Measurements from ENCODE around the gene RPLP1.

RPLP1 gene

DNA sequence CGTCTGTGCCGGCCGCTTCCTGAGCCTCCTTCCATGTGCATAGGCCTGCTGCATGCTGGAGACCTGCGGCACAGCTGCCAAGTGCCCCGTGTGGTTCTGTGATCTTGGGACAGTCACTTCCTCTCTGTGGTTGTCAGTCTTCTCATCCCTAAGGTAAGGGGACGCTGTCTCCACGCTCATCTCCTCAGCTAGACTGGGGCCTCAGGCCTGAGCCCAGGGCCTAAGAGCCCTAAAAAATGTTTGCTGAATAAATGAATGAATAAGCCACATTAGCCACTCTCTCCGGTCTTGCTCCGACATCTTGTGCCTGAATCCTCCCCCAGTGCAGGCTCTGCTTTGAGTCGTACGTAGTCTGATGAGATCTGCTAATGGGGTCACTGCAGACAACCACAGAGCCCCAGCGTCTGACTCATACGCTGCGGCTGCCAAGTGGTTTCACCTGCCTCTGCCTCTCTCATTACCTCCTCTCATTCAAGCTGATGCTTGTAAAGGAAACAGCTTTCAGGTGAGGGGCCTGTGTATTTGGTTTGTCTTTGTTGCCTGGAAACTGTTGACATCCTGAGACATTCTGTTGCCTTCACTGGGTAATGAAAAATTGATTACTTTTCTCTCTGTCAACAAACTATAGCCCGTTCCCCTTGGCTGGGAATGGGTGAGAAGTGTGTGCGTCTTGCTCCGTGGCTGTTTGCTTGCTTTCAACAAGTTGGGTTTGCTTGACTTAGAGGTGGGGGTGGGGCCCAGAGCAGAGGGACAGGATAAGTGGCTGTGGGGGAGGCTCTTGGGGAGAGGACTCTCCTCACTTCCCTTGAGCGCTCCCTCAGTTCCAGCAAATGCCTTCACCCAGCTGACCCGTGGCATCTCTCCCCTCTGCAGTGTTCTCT is 15.9 kb downstream of the RPLP1 start:
- TF ChIP-seq EP300 (IDR thresholded peaks at IDR 0.05; ENCODE audit: borderline replicate concordance) (no peak), EGR1 (IDR thresholded peaks at IDR 0.05) (no peak), CEBPB (IDR thresholded peaks at IDR 0.05) (no peak), YY1 (IDR thresholded peaks at IDR 0.05; ENCODE audit: low read depth) (no peak), CREB1 (IDR thresholded peaks at IDR 0.05; ENCODE audit: low read depth) (no peak), TEAD4 (IDR thresholded peaks at IDR 0.05) (no peak), TAF1 (IDR thresholded peaks at IDR 0.05; ENCODE audit: low read depth) (no peak), ZBTB7A (IDR thresholded peaks at IDR 0.05; ENCODE audit: low read depth) (no peak), TCF12 (IDR thresholded peaks at IDR 0.05; ENCODE audit: low read depth) (no peak), NFIC (IDR thresholded peaks at IDR 0.05) (no peak), RAD21 (IDR thresholded peaks at IDR 0.05; ENCODE audit: low read depth) (no peak), FOXM1 (IDR thresholded peaks at IDR 0.05; ENCODE audit: borderline replicate concordance, low read depth) (no peak)
- TF ChIP-seq, protein P1, sequence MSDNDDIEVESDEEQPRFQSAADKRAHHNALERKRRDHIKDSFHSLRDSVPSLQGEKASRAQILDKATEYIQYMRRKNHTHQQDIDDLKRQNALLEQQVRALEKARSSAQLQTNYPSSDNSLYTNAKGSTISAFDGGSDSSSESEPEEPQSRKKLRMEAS (IDR thresholded peaks at IDR 0.05), result no peak

DNA sequence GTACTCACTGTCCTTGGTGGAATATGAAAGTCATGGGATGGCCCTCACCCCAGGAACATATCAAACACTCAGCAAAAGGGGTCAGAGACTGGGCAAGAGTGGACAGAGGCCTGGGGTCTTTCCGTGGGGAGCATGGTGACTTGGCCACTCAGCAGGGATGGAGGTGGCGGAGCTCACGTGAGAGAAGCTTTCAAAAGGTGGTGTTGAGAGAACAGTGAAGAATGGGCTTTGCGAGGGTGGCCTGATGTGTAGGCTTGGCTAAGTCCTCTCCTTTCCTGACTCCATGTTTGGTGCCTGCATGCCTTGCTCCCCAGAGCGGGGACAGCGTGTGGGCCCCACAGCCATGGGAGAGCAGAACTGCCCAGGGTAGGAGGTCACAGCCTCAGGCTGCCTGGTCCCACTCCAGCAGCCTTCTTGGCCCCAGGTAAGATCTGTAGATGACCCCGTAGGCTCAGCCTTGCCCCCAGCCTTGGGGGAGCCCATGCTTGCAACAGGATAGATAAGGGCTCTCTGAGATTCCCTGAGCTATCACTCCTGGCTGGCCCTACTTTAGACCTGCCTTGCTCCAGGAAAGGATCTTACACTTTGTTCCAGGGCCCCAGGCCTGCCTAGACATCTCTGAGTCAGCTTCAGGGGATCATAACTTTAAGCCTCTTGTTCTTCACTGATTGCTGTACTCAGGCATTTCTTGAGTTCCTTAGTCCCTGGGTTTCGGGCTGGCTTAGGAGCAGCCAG is 17.0 kb downstream of the RPLP1 start:
- TF ChIP-seq NFIC (IDR thresholded peaks at IDR 0.05), result no peak
- no peak for TF ChIP-seq YY1 (IDR thresholded peaks at IDR 0.05; ENCODE audit: low read depth)
- no peak for TF ChIP-seq EP300 (IDR thresholded peaks at IDR 0.05; ENCODE audit: borderline replicate concordance)
- TF ChIP-seq, protein P2, sequence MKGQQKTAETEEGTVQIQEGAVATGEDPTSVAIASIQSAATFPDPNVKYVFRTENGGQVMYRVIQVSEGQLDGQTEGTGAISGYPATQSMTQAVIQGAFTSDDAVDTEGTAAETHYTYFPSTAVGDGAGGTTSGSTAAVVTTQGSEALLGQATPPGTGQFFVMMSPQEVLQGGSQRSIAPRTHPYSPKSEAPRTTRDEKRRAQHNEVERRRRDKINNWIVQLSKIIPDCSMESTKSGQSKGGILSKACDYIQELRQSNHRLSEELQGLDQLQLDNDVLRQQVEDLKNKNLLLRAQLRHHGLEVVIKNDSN (IDR thresholded peaks at IDR 0.05), result no peak

DNA sequence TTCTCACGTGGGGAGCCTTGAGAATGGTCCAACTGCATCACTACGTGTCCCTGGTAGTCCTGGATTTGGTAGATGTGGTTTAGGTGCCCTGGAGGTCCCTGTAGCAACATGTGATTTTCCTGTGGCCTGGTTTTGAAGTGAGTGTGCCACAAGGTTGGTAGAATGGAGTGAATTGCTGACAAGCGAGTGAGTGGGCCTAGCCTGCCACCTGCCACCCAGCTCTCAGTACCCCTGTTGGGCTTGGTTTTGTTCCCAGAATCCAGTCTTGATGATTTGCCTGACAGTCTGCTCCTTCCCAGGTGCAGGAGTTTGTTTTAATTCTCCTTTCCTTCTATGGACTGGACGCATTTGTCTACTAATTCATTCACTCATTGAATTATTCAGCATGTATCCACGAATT is 19.4 kb downstream of the RPLP1 start:
- no peak for TF ChIP-seq TAF1 (IDR thresholded peaks at IDR 0.05; ENCODE audit: low read depth)
- no peak for TF ChIP-seq ZBTB7A (IDR thresholded peaks at IDR 0.05; ENCODE audit: low read depth)
- no peak for TF ChIP-seq TEAD4 (IDR thresholded peaks at IDR 0.05)
- no peak for TF ChIP-seq EP300 (IDR thresholded peaks at IDR 0.05; ENCODE audit: borderline replicate concordance)
- no peak for TF ChIP-seq EGR1 (IDR thresholded peaks at IDR 0.05)
- TF ChIP-seq NFIC (IDR thresholded peaks at IDR 0.05), result no peak
- TF ChIP-seq YY1 (IDR thresholded peaks at IDR 0.05; ENCODE audit: low read depth), result no peak
- TF ChIP-seq, protein P3, sequence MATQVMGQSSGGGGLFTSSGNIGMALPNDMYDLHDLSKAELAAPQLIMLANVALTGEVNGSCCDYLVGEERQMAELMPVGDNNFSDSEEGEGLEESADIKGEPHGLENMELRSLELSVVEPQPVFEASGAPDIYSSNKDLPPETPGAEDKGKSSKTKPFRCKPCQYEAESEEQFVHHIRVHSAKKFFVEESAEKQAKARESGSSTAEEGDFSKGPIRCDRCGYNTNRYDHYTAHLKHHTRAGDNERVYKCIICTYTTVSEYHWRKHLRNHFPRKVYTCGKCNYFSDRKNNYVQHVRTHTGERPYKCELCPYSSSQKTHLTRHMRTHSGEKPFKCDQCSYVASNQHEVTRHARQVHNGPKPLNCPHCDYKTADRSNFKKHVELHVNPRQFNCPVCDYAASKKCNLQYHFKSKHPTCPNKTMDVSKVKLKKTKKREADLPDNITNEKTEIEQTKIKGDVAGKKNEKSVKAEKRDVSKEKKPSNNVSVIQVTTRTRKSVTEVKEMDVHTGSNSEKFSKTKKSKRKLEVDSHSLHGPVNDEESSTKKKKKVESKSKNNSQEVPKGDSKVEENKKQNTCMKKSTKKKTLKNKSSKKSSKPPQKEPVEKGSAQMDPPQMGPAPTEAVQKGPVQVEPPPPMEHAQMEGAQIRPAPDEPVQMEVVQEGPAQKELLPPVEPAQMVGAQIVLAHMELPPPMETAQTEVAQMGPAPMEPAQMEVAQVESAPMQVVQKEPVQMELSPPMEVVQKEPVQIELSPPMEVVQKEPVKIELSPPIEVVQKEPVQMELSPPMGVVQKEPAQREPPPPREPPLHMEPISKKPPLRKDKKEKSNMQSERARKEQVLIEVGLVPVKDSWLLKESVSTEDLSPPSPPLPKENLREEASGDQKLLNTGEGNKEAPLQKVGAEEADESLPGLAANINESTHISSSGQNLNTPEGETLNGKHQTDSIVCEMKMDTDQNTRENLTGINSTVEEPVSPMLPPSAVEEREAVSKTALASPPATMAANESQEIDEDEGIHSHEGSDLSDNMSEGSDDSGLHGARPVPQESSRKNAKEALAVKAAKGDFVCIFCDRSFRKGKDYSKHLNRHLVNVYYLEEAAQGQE (IDR thresholded peaks at IDR 0.05; ENCODE audit: low read depth), result no peak

DNA sequence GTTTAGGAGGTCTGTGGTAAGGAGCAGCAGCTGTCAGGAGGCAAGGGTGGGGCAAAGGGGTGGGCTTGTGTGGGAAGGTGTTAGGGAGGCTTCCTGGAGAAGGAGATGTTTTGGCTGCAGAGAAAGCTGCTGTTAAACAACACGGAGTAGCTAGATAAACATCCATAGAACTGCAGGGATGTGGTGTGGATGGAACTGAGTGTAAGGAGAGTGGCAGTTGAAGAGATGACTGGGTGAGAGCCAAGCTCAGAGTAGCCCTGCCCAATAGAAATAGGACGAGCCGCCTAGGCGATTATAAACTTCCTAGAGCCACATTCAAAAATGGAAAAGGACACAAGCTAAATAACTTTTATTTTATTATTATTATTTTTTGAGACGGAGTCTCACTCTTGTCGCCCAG is 19.9 kb downstream of the RPLP1 start:
- TF ChIP-seq, protein P2 (IDR thresholded peaks at IDR 0.05), result no peak
- TF ChIP-seq CEBPB (IDR thresholded peaks at IDR 0.05) (no peak), RAD21 (IDR thresholded peaks at IDR 0.05; ENCODE audit: low read depth) (no peak), EP300 (IDR thresholded peaks at IDR 0.05; ENCODE audit: borderline replicate concordance) (no peak), TEAD4 (IDR thresholded peaks at IDR 0.05) (no peak), TAF1 (IDR thresholded peaks at IDR 0.05; ENCODE audit: low read depth) (no peak), CREB1 (IDR thresholded peaks at IDR 0.05; ENCODE audit: low read depth) (no peak), EGR1 (IDR thresholded peaks at IDR 0.05) (no peak), FOXM1 (IDR thresholded peaks at IDR 0.05; ENCODE audit: borderline replicate concordance, low read depth) (no peak), TCF12 (IDR thresholded peaks at IDR 0.05; ENCODE audit: low read depth) (no peak), YY1 (IDR thresholded peaks at IDR 0.05; ENCODE audit: low read depth) (no peak), NFIC (IDR thresholded peaks at IDR 0.05) (no peak), ZBTB7A (IDR thresholded peaks at IDR 0.05; ENCODE audit: low read depth) (no peak)
- TF ChIP-seq, protein P3 (IDR thresholded peaks at IDR 0.05; ENCODE audit: low read depth), result no peak
- TF ChIP-seq, protein P1 (IDR thresholded peaks at IDR 0.05), result no peak

DNA sequence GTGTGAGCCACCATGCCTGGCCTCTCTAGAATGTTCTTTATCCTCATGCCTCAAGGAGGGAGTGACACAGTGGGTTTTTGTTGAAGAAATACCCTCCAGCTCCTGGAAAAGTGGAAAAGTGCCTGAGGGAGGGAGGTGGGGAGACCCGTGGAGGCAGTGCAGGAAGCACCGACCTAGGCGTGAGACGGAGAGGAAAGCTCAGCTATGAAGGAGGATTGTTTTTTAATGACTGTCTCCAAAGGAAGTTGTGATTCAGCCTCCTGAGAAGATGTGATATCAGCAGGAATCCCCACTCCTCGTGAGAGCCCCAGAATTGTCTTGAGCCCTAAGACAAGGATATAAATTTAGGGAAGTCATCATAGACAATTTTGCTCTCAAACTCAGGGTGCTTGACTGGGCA is 21.7 kb downstream of the RPLP1 start:
- TF ChIP-seq EGR1 (IDR thresholded peaks at IDR 0.05), result no peak
- TF ChIP-seq TCF12 (IDR thresholded peaks at IDR 0.05; ENCODE audit: low read depth), result no peak
- TF ChIP-seq RAD21 (IDR thresholded peaks at IDR 0.05; ENCODE audit: low read depth), result no peak
- TF ChIP-seq FOXM1 (IDR thresholded peaks at IDR 0.05; ENCODE audit: borderline replicate concordance, low read depth), result no peak
- no peak for TF ChIP-seq YY1 (IDR thresholded peaks at IDR 0.05; ENCODE audit: low read depth)
- TF ChIP-seq, protein P1 (IDR thresholded peaks at IDR 0.05), result no peak
- TF ChIP-seq, protein P2 (IDR thresholded peaks at IDR 0.05), result no peak
- no peak for TF ChIP-seq ZBTB7A (IDR thresholded peaks at IDR 0.05; ENCODE audit: low read depth)
- TF ChIP-seq, protein P3 (IDR thresholded peaks at IDR 0.05; ENCODE audit: low read depth), result no peak
- no peak for TF ChIP-seq TEAD4 (IDR thresholded peaks at IDR 0.05)
- TF ChIP-seq TAF1 (IDR thresholded peaks at IDR 0.05; ENCODE audit: low read depth), result no peak
- no peak for TF ChIP-seq CREB1 (IDR thresholded peaks at IDR 0.05; ENCODE audit: low read depth)
- TF ChIP-seq EP300 (IDR thresholded peaks at IDR 0.05; ENCODE audit: borderline replicate concordance), result no peak
- TF ChIP-seq CEBPB (IDR thresholded peaks at IDR 0.05), result no peak
- TF ChIP-seq NFIC (IDR thresholded peaks at IDR 0.05), result no peak
